OCI-LY1 (cell line): ENCODE results near the gene GEMIN5.
"Not testable (repeated sequence)": the region's sequence is repeated elsewhere in the genome, so short reads cannot be mapped to it uniquely, and the experiment has no call there.

Experiments used
- H2AFZ ChIP-seq: fragments of 200-600 bp; sonication (generic), shearing (Covaris generic); 2 replicates; pipeline ENCODE4 v1.6.0; 2014; ENCODE audit warnings: antibody characterized with exemption, mild to moderate bottlenecking, low read length
- H3F3A ChIP-seq: fragments of 200-600 bp; sonication (generic), shearing (Covaris generic); 2 replicates; pipeline ENCODE4 v1.6.0; 2014; ENCODE audit warnings: mild to moderate bottlenecking, antibody characterized with exemption, low read length, moderate library complexity; ENCODE audit not compliant: insufficient read depth
- H3K27ac ChIP-seq: fragments of 200-600 bp; sonication (generic); 2 replicates; pipeline ENCODE4 v1.5.1; 2014; ENCODE audit warnings: low read length, mixed run types, mild to moderate bottlenecking, low read depth; ENCODE audit not compliant: poor library complexity, severe bottlenecking
- H3K27me3 ChIP-seq: fragments of 200-600 bp; sonication (generic); 2 replicates; pipeline ENCODE4 v1.6.0; 2014; ENCODE audit warnings: antibody characterized with exemption, mild to moderate bottlenecking, low read length, moderate library complexity; ENCODE audit not compliant: insufficient read depth
- H3K36me3 ChIP-seq: fragments of 200-600 bp; sonication (generic); 2 replicates; pipeline ENCODE4 v1.6.1; 2014; ENCODE audit warnings: mild to moderate bottlenecking, antibody characterized with exemption, low read length, moderate library complexity, mixed read lengths; ENCODE audit not compliant: insufficient read depth
- H3K4me1 ChIP-seq: fragments of 200-600 bp; sonication (generic); 2 replicates; pipeline ENCODE4 v1.5.1; 2014; ENCODE audit warnings: mild to moderate bottlenecking, low read length, moderate library complexity; ENCODE audit not compliant: insufficient read depth, severe bottlenecking
- H3K4me2 ChIP-seq: fragments of 200-600 bp; sonication (generic), shearing (Covaris generic); 2 replicates; pipeline ENCODE4 v1.6.1; 2014; ENCODE audit warnings: low read length
- H3K4me3 ChIP-seq: fragments of 200-600 bp; sonication (generic); 2 replicates; pipeline ENCODE4 v1.5.1; 2014; ENCODE audit warnings: low read length, low read depth, mild to moderate bottlenecking, mixed read lengths; ENCODE audit not compliant: poor library complexity, severe bottlenecking
- H3K79me2 ChIP-seq: fragments of 200-600 bp; shearing (Covaris generic); 2 replicates; pipeline ENCODE4 v1.6.1; 2016; ENCODE audit warnings: mixed run types, low read length, mixed read lengths; ENCODE audit not compliant: insufficient read depth
- H3K9ac ChIP-seq: fragments of 200-600 bp; sonication (generic), shearing (Covaris generic); 2 replicates; pipeline ENCODE4 v1.6.1; 2014; ENCODE audit warnings: mild to moderate bottlenecking, low read length, mixed read lengths
- H3K9me2 ChIP-seq: fragments of 200-600 bp; sonication (generic), shearing (Covaris generic); 2 replicates; pipeline ENCODE4 v1.6.1; 2014; ENCODE audit warnings: low read depth, mild to moderate bottlenecking, low read length, mixed read lengths
- H3K9me3 ChIP-seq: fragments of 200-600 bp; shearing (Covaris generic); 2 replicates; pipeline ENCODE4 v1.6.1; 2014; ENCODE audit warnings: low read length, mixed read lengths
- H4K20me1 ChIP-seq: fragments of 200-600 bp; sonication (generic), shearing (Covaris generic); 2 replicates; pipeline ENCODE4 v1.6.0; 2016; ENCODE audit warnings: mild to moderate bottlenecking, low read length; ENCODE audit not compliant: insufficient read depth
- CTCF ChIP-seq: fragments of 200-600 bp; sonication (generic), shearing (Covaris generic); IDR thresholded peaks from 2 replicates; pipeline ENCODE4 v1.5.1; 2017; ENCODE audit warnings: mild to moderate bottlenecking, antibody characterized with exemption, low read length, moderate library complexity, mixed read lengths
- EZH2 ChIP-seq: fragments of 200-600 bp; sonication (generic), shearing (Covaris generic); IDR thresholded peaks from 2 replicates; pipeline ENCODE4 v1.8.0; 2017; ENCODE audit warnings: borderline replicate concordance, mixed run types, mild to moderate bottlenecking, antibody characterized with exemption, low read length, moderate library complexity, mixed read lengths

The GEMIN5 gene

GRCh38 chr5:154984946-154985516 lies 47.0 kb upstream of the GEMIN5 start:
- H3K4me3 ChIP-seq: no peak overlapping the region

GRCh38 chr5:154978294-154978693 lies 40.3 kb upstream of the GEMIN5 start:
- not testable (repeated sequence) for H3K9me2 ChIP-seq, H3K36me3 ChIP-seq, H2AFZ ChIP-seq, H3K9me3 ChIP-seq, H3K4me2 ChIP-seq, H4K20me1 ChIP-seq, H3K79me2 ChIP-seq, H3K27me3 ChIP-seq, H3K4me1 ChIP-seq, H3K4me3 ChIP-seq, H3K9ac ChIP-seq, H3K27ac ChIP-seq, H3F3A ChIP-seq

More at GRCh38 chr5:154984946-154985516, 47.0 kb upstream of the GEMIN5 start:
- no peaks in the 10 kb centered on the region for H3K36me3 ChIP-seq
- no peaks in the 10 kb centered on the region for H3K79me2 ChIP-seq
- no peaks in the 10 kb centered on the region for H3K9me2 ChIP-seq
- TF ChIP-seq CTCF (no peak), EZH2 (no peak)
- H3K27me3 ChIP-seq: no peaks in the 10 kb centered on the region
- no peaks in the 10 kb centered on the region for H3F3A ChIP-seq
- no peaks in the 10 kb centered on the region for H3K9me3 ChIP-seq
- H3K27ac ChIP-seq: no peak overlapping the region
- H3K4me1 ChIP-seq: no peaks in the 10 kb centered on the region
- no peak overlapping the region for H3K9ac ChIP-seq
- no peaks in the 10 kb centered on the region for H4K20me1 ChIP-seq
- H3K4me2 ChIP-seq: no peak overlapping the region
- H2AFZ ChIP-seq: no peak overlapping the region

GRCh38 chr5:154977409-154977808 lies 39.4 kb upstream of the GEMIN5 start:
- no peak for TF ChIP-seq CTCF
- no peak for TF ChIP-seq EZH2
- H3K4me3 ChIP-seq: no peak overlapping the region
- no peaks in the 10 kb centered on the region for H3F3A ChIP-seq
- no peaks in the 10 kb centered on the region for H3K27me3 ChIP-seq
- no peaks in the 10 kb centered on the region for H3K36me3 ChIP-seq
- no peaks in the 10 kb centered on the region for H3K79me2 ChIP-seq
- H3K4me1 ChIP-seq: no peaks in the 10 kb centered on the region
- no peak overlapping the region for H3K4me2 ChIP-seq
- no peak overlapping the region for H3K9ac ChIP-seq
- no peaks in the 10 kb centered on the region for H3K9me3 ChIP-seq
- H4K20me1 ChIP-seq: no peaks in the 10 kb centered on the region
- no peak overlapping the region for H3K27ac ChIP-seq
- H3K9me2 ChIP-seq: no peaks in the 10 kb centered on the region
- no peak overlapping the region for H2AFZ ChIP-seq

GRCh38 chr5:154976082-154976481 lies 38.1 kb upstream of the GEMIN5 start:
- H3K4me1 ChIP-seq, H2AFZ ChIP-seq, H3F3A ChIP-seq, H3K9ac ChIP-seq, H4K20me1 ChIP-seq, H3K4me3 ChIP-seq, H3K9me3 ChIP-seq, H3K79me2 ChIP-seq, H3K27me3 ChIP-seq, H3K9me2 ChIP-seq, H3K27ac ChIP-seq, H3K36me3 ChIP-seq, H3K4me2 ChIP-seq: not testable (repeated sequence)
